Measurements from ENCODE around the gene CEACAM5. TPM values are rescaled to one million over a fixed set of nuclear protein-coding genes. Genes with fewer than 3 reads are reported as not detected.
A peak's percentile ranks its signal among the peaks of the same experiment; 100 is the strongest.

The CEACAM5 gene
- total and polyA plus RNA-seq, 4 donors: 0.02 TPM; not detected in 3

GRCh38 chr19:41699231-41699967 is 9.0 kb upstream of the CEACAM5 start:
- TF ChIP-seq MAX (IDR thresholded peaks at IDR 0.05) (no peak), FOXA2 (IDR thresholded peaks at IDR 0.05) (no peak), EGR1 (IDR thresholded peaks at IDR 0.05; ENCODE audit: low read depth in 2 of 2) (no peak)
- peak; percentile 19 for DNase-seq (ENCODE audit: low spot score)
- H3K9me3 ChIP-seq (ENCODE audit: control insufficient read depth in 4 of 4, low read length in 3 of 4): no peaks in the 10 kb centered on the region
- H3K4me3 ChIP-seq (ENCODE audit: low read depth in 1 of 3, low read length in 3 of 3): no peak overlapping the region
- peaks cover 0 to 2% (median 0%) of the 10 kb centered on the region in 4 donors for H3K27me3 ChIP-seq (ENCODE audit: control insufficient read depth in 4 of 4, insufficient read depth in 4 of 4, low read length in 3 of 4)
- H3K9ac ChIP-seq (ENCODE audit: low read depth in 1 of 2, low read length in 2 of 2): no peak overlapping the region
- peaks cover 0 to 3% (median 0%) of the 10 kb centered on the region in 4 donors for H3K4me1 ChIP-seq (ENCODE audit: control insufficient read depth in 4 of 4, insufficient read depth in 4 of 4, low read length in 3 of 4)
- no peaks in the 10 kb centered on the region for H3K36me3 ChIP-seq (ENCODE audit: control insufficient read depth in 4 of 4, insufficient read depth in 3 of 4, low read depth in 1 of 4, low read length in 3 of 4)
- WGBS: 71% methylated on average over 17 of the region's 17 CpGs
- H3K27ac ChIP-seq (ENCODE audit: low read depth in 1 of 2, low read length in 2 of 2): no peak overlapping the region

GRCh38 chr19:41699968-41700323 is 8.5 kb upstream of the CEACAM5 start:
- Histone ChIP-seq H3K27me3 (ENCODE audit: control insufficient read depth in 4 of 4, insufficient read depth in 4 of 4, low read length in 3 of 4) (peaks cover 0 to 2% (median 0%) of the 10 kb centered on the region in 4 donors), H3K9me3 (ENCODE audit: control insufficient read depth in 4 of 4, low read length in 3 of 4) (no peaks in the 10 kb centered on the region), H3K4me3 (ENCODE audit: low read depth in 1 of 3, low read length in 3 of 3) (no peak overlapping the region), H3K27ac (ENCODE audit: low read depth in 1 of 2, low read length in 2 of 2) (no peak overlapping the region), H3K9ac (ENCODE audit: low read depth in 1 of 2, low read length in 2 of 2) (no peak overlapping the region), H3K4me1 (ENCODE audit: control insufficient read depth in 4 of 4, insufficient read depth in 4 of 4, low read length in 3 of 4) (peaks cover 0 to 3% (median 0%) of the 10 kb centered on the region in 4 donors), H3K36me3 (ENCODE audit: control insufficient read depth in 4 of 4, insufficient read depth in 3 of 4, low read depth in 1 of 4, low read length in 3 of 4) (no peaks in the 10 kb centered on the region)
- TF ChIP-seq CTCF (IDR thresholded peaks at IDR 0.05; ENCODE audit: low read depth, low read length, missing input control): no peak
- TF ChIP-seq HNF4A (conservative IDR thresholded peaks at IDR 0.05): no peak
- no peak for TF ChIP-seq REST (IDR thresholded peaks at IDR 0.05)
- no peak for TF ChIP-seq FOXA2 (IDR thresholded peaks at IDR 0.05)
- no peak for TF ChIP-seq ZBTB33 (IDR thresholded peaks at IDR 0.05)
- TF ChIP-seq GABPA (IDR thresholded peaks at IDR 0.05 in 1 of 2, conservative IDR thresholded peaks at IDR 0.05 in 1 of 2): no peak
- WGBS: 48% methylated on average over 2 of the region's 2 CpGs
- DNase-seq (ENCODE audit: low spot score): peak; percentile 19
